Sciatic nerve (tissue), 2 donors: ENCODE measurements around the gene ATP2B2. TPM values are rescaled to one million over a fixed set of nuclear protein-coding genes. Genes with fewer than 3 reads are reported as not detected.
"Not testable (repeated sequence)": the region's sequence is repeated elsewhere in the genome, so short reads cannot be mapped to it uniquely, and the experiment has no call there.

Experiments used
- ATAC-seq: fragments of 200-7000 bp; cut with Tn5 transposase; one replicate; pipeline ENCODE4 v1.9.1; 2020; ENCODE audit warnings: mild to moderate bottlenecking, moderate library complexity
- DNase-seq: peaks from one replicate; pipeline ENCODE4 v3.0.0-alpha.2; 2020; ENCODE audit warnings: low spot score
- intact Hi-C: fragments of 100-400 bp; cut with DNase I; formaldehyde crosslinking; loops from one replicate; pipeline ENCODE4 v1.14.2; 2022
- total RNA-seq: library from RNA; stranded (reverse); fragmentation: NEBNext Ultra II Directional; extraction: Animal tissue kit (Norgen Biotek cat#: 25700); gene quantifications from one replicate; pipeline ENCODE4 v1.2.1, GENCODE V29; 2021
- donor health status: DM: no; HTN: no; CAD: no.
- donor health status: DM: no; HTN: no; CAD: no.

ATP2B2 gene
- total RNA-seq, 1 donor from 2014 or later, result 1.4 TPM

DNA sequence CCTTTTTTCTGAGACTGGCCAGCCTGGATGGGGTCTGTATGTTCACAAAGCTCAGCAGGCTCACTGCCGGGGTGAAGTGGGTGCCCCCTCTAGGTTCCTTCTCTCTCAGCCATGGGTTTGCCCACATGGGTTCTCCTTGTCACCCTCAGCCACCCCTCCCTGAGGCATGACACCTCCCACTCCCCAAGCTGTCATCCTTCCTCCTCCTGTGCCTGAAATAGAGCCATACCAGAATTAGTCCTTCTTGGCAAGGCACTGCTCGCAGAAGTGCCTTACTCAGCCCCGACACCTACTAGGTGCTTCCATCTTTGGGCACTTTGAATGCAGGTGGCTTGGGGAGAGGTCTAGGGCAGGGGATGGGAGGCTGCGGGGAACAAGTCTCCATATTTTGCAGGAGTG, 121.5 kb downstream of the ATP2B2 start:
- DNase-seq, result no peak
- intact Hi-C loops, result no loop called here
- ATAC-seq, result no peak

DNA sequence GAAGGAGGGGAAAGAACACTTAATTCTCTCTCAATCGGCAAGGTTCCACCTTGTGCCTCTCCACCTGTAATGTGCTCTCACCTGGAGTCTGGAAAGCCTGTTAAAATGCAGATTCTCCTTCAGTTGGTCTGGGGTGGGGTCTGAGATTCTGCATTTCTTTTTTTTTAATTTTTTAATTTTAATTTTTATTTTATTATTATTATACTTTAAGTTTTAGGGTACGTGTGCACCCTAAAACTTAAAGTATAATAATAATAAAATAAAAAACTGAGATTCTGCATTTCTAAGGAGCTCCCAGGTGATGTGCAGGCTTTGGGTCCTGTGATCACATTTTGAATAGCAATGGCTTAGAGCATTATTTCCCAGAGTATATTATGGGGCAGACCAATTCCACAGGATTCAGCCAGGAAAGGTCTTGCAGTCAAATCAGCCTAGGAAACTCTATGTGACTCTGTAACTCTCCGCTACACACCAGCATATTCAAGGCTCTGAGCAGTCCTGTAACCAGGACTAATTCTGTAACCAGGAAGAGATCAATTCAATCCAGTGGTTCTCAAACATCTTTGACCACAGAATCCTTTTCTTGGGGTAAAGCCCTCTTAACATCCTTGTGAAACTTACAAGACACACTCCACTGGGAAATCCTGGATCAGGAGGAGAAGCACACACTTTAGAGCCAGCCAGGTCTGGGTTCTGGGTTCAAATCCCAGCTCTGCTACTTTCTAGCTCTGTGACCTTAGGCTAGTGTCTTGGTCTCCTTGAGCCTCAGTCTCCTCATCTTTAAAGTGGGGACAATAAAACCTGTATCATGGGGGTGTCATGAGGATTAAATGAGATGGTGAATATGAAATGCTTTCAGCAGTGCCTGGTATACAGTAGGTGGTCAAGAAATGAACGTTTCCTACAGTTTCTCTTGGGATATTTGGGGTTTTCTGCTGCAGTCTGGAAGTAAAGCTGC, 122.2 kb downstream of the ATP2B2 start:
- DNase-seq (no peak), ATAC-seq (no peak)
- intact Hi-C loops, result no loop called here

- DNase-seq, ATAC-seq, intact Hi-C loops: not testable (repeated sequence)
Measured at GRCh38 chr3:10382445-10382844, 122.9 kb downstream of the ATP2B2 start.

DNA sequence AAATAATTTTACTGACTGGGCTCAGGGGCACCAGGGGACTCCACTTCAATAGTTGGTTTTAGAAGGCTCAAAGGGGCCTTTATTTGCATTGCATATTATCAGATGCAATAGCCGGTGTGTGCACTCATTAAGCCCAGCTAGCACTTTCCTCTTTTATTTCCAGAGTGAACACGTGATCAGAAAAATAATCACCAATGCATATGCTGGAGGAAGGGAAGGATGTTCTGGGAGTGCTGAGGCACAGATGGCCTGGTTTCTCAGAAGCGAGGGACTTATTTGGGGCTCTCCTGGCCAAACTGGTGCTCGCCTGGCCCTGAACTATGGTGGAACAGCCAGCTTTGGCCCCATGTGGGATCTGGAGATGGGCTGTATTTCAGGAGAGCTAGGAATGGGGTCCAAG, 124.0 kb downstream of the ATP2B2 start:
- ATAC-seq, result no peak
- intact Hi-C loops, result no loop called here
- no peak for DNase-seq

- intact Hi-C loops, result no loop called here
- ATAC-seq, result no peak
- DNase-seq, result no peak
Measured at GRCh38 chr3:10380906-10381305, 124.5 kb downstream of the ATP2B2 start.

DNA sequence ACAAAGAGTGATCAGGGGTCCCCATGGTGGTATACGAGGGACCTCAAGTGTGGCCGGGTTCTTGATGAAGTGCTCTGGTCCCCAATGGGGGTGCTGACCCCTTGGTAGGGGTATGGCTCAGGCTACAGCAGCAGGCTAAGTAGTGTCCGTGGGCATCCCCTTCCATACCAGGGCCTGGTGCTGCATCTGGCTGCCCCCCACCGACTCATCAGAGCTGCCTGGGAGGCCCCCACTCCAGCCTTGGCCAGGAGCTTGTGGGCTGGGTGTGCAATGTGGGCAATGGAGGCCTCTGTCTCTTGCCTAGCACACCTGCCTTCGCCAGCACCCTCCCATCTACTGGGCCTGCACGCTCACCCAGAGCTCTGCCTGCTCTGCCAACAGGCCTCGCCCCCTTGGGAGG, 125.4 kb downstream of the ATP2B2 start:
- DNase-seq, result no peak
- no peak for ATAC-seq
- intact Hi-C loops, result no loop called here

- DNase-seq (no peak), ATAC-seq (no peak)
- intact Hi-C loops, result no loop called here
Measured at GRCh38 chr3:10379161-10379560, 126.2 kb downstream of the ATP2B2 start.

DNA sequence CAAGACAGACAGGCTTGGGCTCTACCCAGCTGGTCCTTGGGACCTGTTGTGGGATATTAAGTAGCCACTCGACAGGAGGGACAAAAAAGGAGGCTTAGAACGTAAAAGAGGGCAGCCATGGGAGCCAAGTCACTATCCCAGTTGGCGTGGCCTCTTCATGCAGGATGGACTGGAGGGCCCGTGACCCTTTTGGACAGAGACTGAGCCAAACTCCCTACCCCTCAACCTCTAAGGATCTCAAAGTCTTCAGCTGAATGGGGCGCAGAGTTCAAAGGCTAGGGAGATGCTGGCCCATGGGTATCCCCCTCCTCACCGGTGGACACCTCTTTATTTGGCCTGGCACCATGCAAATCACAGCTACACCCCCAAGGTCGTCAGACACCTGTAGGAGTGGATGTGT, 126.6 kb downstream of the ATP2B2 start:
- intact Hi-C loops, result no loop called here
- DNase-seq (no peak), ATAC-seq (no peak)

DNA sequence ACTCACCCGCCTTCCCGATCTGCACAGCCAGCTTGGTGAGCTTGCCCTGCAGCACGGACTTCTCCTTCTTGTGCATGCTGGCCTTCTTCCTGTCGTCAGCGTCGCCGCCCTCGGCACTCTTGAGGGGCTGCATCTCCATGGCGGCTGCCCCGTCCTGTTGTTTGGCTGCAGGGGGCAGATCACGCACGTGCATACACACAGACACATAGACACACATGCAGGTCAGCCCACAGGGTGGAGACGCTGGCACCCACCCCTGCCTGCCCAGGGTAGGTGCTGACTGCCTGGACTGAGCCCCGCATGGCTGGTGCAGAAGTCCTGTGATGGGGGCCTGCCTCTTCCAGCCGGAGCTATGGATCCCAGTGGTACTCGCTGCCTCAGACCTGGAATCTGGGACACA, 127.1 kb downstream of the ATP2B2 start:
- peak; percentile 20 for ATAC-seq
- no peak for DNase-seq
- intact Hi-C loops, result no loop called here

DNA sequence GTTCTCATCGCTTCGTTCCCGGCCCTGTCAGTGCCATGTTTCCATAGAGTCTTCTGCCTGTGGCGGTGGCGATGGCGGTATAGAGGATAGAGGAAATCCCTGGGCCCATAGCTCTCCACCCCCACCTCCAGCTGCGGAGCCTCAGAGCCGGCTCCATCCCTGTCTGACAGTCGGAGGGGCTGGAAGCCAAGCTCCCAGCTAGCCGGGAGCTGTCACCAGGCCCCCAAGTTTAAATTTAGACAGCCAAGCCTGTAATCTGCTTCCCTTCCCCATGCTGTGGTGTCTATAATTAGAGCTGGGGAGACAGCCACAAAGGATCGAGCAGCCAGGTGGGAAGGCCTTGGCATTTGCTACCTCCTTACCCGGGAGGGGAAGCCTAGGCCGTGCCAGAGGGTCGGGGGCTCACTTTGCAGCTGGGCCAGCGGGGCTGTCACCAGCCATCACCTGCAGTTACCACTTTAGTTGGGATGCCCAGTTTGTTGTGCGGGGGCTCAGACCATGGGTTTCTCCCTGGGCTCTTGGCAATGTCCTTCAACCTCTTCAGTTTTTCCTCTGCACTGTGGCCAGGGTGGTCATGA, 128.1 kb downstream of the ATP2B2 start:
- no peak for ATAC-seq
- no peak for DNase-seq
- intact Hi-C loops, result no loop called here

GRCh38 chr3:10376353-10376752, 129.0 kb downstream of the ATP2B2 start:
- no peak for ATAC-seq
- intact Hi-C loops, result no loop called here
- no peak for DNase-seq

DNA sequence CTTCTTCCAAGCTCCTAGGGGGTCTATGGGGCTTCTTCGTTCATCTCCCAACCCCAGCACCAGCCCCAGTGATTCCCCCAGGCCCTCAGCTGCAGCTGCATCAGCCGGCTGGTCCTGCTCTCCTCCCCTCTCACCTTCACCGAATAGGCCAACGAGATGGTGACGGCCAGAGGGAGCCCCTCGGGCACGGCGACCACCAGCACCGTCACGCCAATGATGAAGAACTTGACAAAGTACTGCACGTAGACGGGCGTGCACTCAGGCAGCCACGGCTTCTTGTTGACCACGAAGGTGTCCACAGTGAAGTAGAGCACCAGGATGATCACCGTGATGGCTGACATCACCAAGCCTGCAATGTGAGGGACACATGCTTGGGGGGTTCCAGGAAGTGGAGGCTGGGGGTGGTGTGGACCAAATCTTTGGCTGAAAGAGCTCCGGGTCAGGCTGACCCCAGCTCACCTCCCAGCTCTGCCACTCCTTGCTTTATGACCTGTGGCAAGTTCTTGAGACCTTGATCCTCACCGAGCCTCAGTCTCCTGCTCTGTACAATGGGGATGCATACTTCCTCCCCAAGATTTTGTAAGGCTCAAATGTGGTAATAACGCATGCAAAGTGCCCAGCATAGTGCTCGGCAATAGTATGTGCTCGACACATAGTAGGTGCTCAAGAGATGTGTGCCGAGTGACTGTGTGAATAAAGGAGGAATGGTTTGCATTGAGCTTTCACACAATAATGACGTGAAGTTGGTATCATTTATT, 129.9 kb downstream of the ATP2B2 start:
- ATAC-seq, result no peak
- no peak for DNase-seq
- intact Hi-C loops, result no loop called here

- intact Hi-C loops, result no loop called here
- DNase-seq (no peak), ATAC-seq (no peak)
Measured at GRCh38 chr3:10374311-10374710, 131.1 kb downstream of the ATP2B2 start.

GRCh38 chr3:10373686-10374261, 131.6 kb downstream of the ATP2B2 start:
- intact Hi-C loops, result no loop called here
- no peak for DNase-seq
- ATAC-seq, result no peak

GRCh38 chr3:10371789-10372188, 133.6 kb downstream of the ATP2B2 start:
- intact Hi-C loops, result no loop called here
- ATAC-seq, result no peak
- no peak for DNase-seq

GRCh38 chr3:10371167-10371566, 134.2 kb downstream of the ATP2B2 start:
- intact Hi-C loops, result no loop called here
- DNase-seq, result no peak

GRCh38 chr3:10370429-10370828, 135.0 kb downstream of the ATP2B2 start:
- ATAC-seq (no peak), DNase-seq (no peak)
- intact Hi-C loops, result no loop called here

More at GRCh38 chr3:10371167-10371566, 134.2 kb downstream of the ATP2B2 start:
- ATAC-seq, result no peak

DNA sequence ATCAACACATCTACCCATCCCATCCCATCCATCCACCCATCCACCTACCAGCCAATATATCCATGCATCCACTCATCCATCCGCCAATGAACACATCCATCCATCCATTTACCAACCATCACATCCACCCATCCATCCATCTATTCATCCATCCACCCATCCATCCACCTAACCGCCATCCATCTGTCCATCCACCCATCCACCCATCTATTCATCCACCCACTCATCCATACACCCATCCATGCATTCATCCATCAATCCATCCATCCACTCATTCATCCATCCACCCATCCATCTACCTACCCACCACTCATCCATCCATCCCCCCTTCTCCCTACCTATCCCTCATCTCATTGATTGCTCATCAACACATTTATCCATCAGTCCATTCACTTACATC, 136.9 kb downstream of the ATP2B2 start:
- intact Hi-C loops, result no loop called here
- no peak for DNase-seq
- ATAC-seq, result no peak

DNA sequence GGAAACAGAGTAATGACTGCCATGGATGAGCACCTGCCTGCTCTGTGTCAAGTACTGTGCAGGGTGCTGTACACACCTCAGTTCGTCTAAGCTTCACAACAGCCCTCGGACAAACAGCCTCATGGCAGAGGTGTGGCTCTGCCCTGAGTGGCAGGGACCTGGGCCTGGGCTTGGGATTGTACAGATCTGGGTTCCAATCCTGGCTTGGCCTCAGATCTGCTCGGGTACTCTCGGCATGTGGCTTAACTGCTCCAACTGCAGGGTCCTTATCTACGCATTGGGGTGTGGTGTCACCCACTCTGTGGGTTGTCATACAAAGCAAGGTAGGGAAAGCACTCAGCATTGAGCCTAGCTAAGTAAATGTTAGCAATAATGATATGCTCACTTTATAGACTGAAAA, 137.9 kb downstream of the ATP2B2 start:
- DNase-seq (no peak), ATAC-seq (no peak)
- intact Hi-C loops, result no loop called here
